Measurements from ENCODE around the gene ADGB.

- no peak for TF ChIP-seq POLR2A (IDR thresholded peaks at IDR 0.05; ENCODE audit: extremely low read depth, insufficient read length)
- TF ChIP-seq CTCF (IDR thresholded peaks at IDR 0.05; ENCODE audit: low read depth, low read length) = no peak
- TF ChIP-seq MAX (IDR thresholded peaks at IDR 0.05; ENCODE audit: low read depth, low read length) = no peak
- TF ChIP-seq MYC (IDR thresholded peaks at IDR 0.05; ENCODE audit: low read depth, low read length) = no peak
Observed at GRCh38 chr6:146819596-146820320, 221.0 kb downstream of the ADGB start.
